IgD-negative memory B cell (primary cell): Measurements from ENCODE around the gene KNG1. TPM values are rescaled to one million over a fixed set of nuclear protein-coding genes. Genes with fewer than 3 reads are reported as not detected.

Experiments
- H3K27ac Mint-ChIP-seq, 3 donors: one replicate each; pipeline ENCODE4 v1.8.0; 2020 to 2022; ENCODE audit warnings: mild to moderate bottlenecking in 3 of 3, mixed read lengths in 3 of 3, moderate library complexity in 1 of 3
- H3K27me3 Mint-ChIP-seq: one replicate; pipeline ENCODE4 v1.8.0; 2021; ENCODE audit warnings: mixed read lengths
- H3K36me3 Mint-ChIP-seq: one replicate; pipeline ENCODE4 v1.8.0; 2020; ENCODE audit warnings: mild to moderate bottlenecking, mixed read lengths
- H3K4me1 Mint-ChIP-seq, 3 donors: one replicate each; pipeline ENCODE4 v1.8.0; 2020 to 2022; ENCODE audit warnings: mixed read lengths in 3 of 3, mild to moderate bottlenecking in 1 of 3
- H3K4me3 Mint-ChIP-seq, 4 donors: one replicate each; pipeline ENCODE4 v1.8.0; 2020 to 2022; ENCODE audit warnings: mild to moderate bottlenecking in 4 of 4, mixed read lengths in 4 of 4, moderate library complexity in 3 of 4
- H3K9me3 Mint-ChIP-seq, 3 donors: one replicate each; pipeline ENCODE4 v1.8.0; 2020 to 2021; ENCODE audit warnings: mixed read lengths in 3 of 3, mild to moderate bottlenecking in 1 of 3
- polyA plus RNA-seq: library from polyadenylated mRNA; unstranded; fragments of 300-500 nt; fragmentation: Illumina TruSeq; gene quantifications from one replicate; pipeline ENCODE4 v1.2.3, GENCODE V29; 2021

The KNG1 gene
- polyA plus RNA-seq, 1 donor from 2014 or later, result not detected

GRCh38 chr3:186779204-186779603 is 62.0 kb downstream of the KNG1 start:
- peaks cover 6 to 16% (median 12%) of the 10 kb centered on the region in 3 donors for H3K4me1 Mint-ChIP-seq
- H3K9me3 Mint-ChIP-seq, result no peaks in the 10 kb centered on the region
- peak overlapping the region in 1 of 3 donors; percentile 31 for H3K27ac Mint-ChIP-seq
- H3K27me3 Mint-ChIP-seq, result no peaks in the 10 kb centered on the region
- H3K36me3 Mint-ChIP-seq, result peaks cover 2% of the 10 kb centered on the region
- no peak overlapping the region for H3K4me3 Mint-ChIP-seq

- H3K27ac Mint-ChIP-seq, result peak overlapping the region; percentile 94 to 100 (median 99)
- H3K4me3 Mint-ChIP-seq, result peak overlapping the region; percentile 96 to 100 (median 98)
- H3K4me1 Mint-ChIP-seq, result peaks cover 35 to 39% (median 39%) of the 10 kb centered on the region in 3 donors
- H3K27me3 Mint-ChIP-seq, result no peaks in the 10 kb centered on the region
- peaks cover 14% of the 10 kb centered on the region for H3K36me3 Mint-ChIP-seq
- no peaks in the 10 kb centered on the region for H3K9me3 Mint-ChIP-seq
Measured at GRCh38 chr3:186782542-186783057, 65.4 kb downstream of the KNG1 start.

- H3K36me3 Mint-ChIP-seq, result peaks cover 20% of the 10 kb centered on the region
- peaks cover 41 to 45% (median 45%) of the 10 kb centered on the region in 3 donors for H3K4me1 Mint-ChIP-seq
- H3K4me3 Mint-ChIP-seq, result peak within 1 kb of the TSS; percentile 96 to 100 (median 98)
Measured at GRCh38 chr3:186783058-186783730, 66.0 kb downstream of the KNG1 start, which contains the start of gene EIF4A2. EIF4A2 (plus strand) TSS chr3:186783577; CDS start chr3:186783611, 34 bp downstream.

GRCh38 chr3:186783731-186784515 is 66.8 kb downstream of the KNG1 start:
- Mint-ChIP-seq H3K36me3 (peaks cover 20% of the 10 kb centered on the region), H3K4me3 (peak overlapping the region; percentile 96 to 100 (median 98)), H3K4me1 (peaks cover 48 to 53% (median 49%) of the 10 kb centered on the region in 3 donors), H3K27ac (peak overlapping the region; percentile 94 to 100 (median 99)), H3K9me3 (no peaks in the 10 kb centered on the region), H3K27me3 (no peaks in the 10 kb centered on the region)

More at GRCh38 chr3:186783058-186783730, 66.0 kb downstream of the KNG1 start, which contains the start of gene EIF4A2:
- Mint-ChIP-seq H3K9me3 (no peaks in the 10 kb centered on the region), H3K27ac (peak within 1 kb of the TSS; percentile 94 to 100 (median 99)), H3K27me3 (no peaks in the 10 kb centered on the region)

- peak overlapping the region; percentile 94 to 100 (median 99) for H3K27ac Mint-ChIP-seq
- H3K9me3 Mint-ChIP-seq, result no peaks in the 10 kb centered on the region
- no peaks in the 10 kb centered on the region for H3K27me3 Mint-ChIP-seq
- peaks cover 20% of the 10 kb centered on the region for H3K36me3 Mint-ChIP-seq
- peak overlapping the region; percentile 96 to 100 (median 98) for H3K4me3 Mint-ChIP-seq
- H3K4me1 Mint-ChIP-seq, result peaks cover 54 to 57% (median 55%) of the 10 kb centered on the region in 3 donors
Measured at GRCh38 chr3:186784820-186785494, 67.8 kb downstream of the KNG1 start.

- H3K9me3 Mint-ChIP-seq, result no peaks in the 10 kb centered on the region
Measured at GRCh38 chr3:186785495-186786018, 68.4 kb downstream of the KNG1 start.

GRCh38 chr3:186786922-186787321 is 69.8 kb downstream of the KNG1 start:
- Mint-ChIP-seq H3K4me1 (peaks cover 54 to 61% (median 55%) of the 10 kb centered on the region in 3 donors), H3K36me3 (peaks cover 20% of the 10 kb centered on the region), H3K9me3 (no peaks in the 10 kb centered on the region), H3K27ac (peak overlapping the region; percentile 80 to 96 (median 94)), H3K4me3 (peak overlapping the region; percentile 48 to 96 (median 81)), H3K27me3 (no peaks in the 10 kb centered on the region)

More at GRCh38 chr3:186785495-186786018, 68.4 kb downstream of the KNG1 start:
- H3K36me3 Mint-ChIP-seq, result peaks cover 20% of the 10 kb centered on the region
- peaks cover 54 to 61% (median 55%) of the 10 kb centered on the region in 3 donors for H3K4me1 Mint-ChIP-seq
- peak overlapping the region; percentile 96 to 100 (median 98) for H3K4me3 Mint-ChIP-seq
- H3K27ac Mint-ChIP-seq, result peak overlapping the region; percentile 94 to 100 (median 99)
- H3K27me3 Mint-ChIP-seq, result no peaks in the 10 kb centered on the region

GRCh38 chr3:186787642-186788481 is 70.7 kb downstream of the KNG1 start:
- H3K27me3 Mint-ChIP-seq, result no peaks in the 10 kb centered on the region
- H3K27ac Mint-ChIP-seq, result peak overlapping the region; percentile 80 to 96 (median 94)
- peaks cover 20% of the 10 kb centered on the region for H3K36me3 Mint-ChIP-seq
- peaks cover 47 to 55% (median 49%) of the 10 kb centered on the region in 3 donors for H3K4me1 Mint-ChIP-seq
- no peaks in the 10 kb centered on the region for H3K9me3 Mint-ChIP-seq
- peak overlapping the region; percentile 34 to 96 (median 84) for H3K4me3 Mint-ChIP-seq

- peaks cover 44 to 51% (median 49%) of the 10 kb centered on the region in 3 donors for H3K4me1 Mint-ChIP-seq
- peaks cover 20% of the 10 kb centered on the region for H3K36me3 Mint-ChIP-seq
- peak overlapping the region; percentile 15 to 96 (median 56) for H3K4me3 Mint-ChIP-seq
- peak overlapping the region; percentile 80 to 96 (median 94) for H3K27ac Mint-ChIP-seq
- H3K9me3 Mint-ChIP-seq, result no peaks in the 10 kb centered on the region
- no peaks in the 10 kb centered on the region for H3K27me3 Mint-ChIP-seq
Measured at GRCh38 chr3:186788482-186789370, 71.6 kb downstream of the KNG1 start.

GRCh38 chr3:186789554-186790260 is 72.5 kb downstream of the KNG1 start:
- Mint-ChIP-seq H3K4me1 (peaks cover 36 to 47% (median 44%) of the 10 kb centered on the region in 3 donors), H3K27ac (peak overlapping the region; percentile 80 to 96 (median 94)), H3K36me3 (peaks cover 16% of the 10 kb centered on the region), H3K27me3 (no peaks in the 10 kb centered on the region), H3K9me3 (no peaks in the 10 kb centered on the region), H3K4me3 (peak overlapping the region in 1 of 4 donors; percentile 96)

- peaks cover 16% of the 10 kb centered on the region for H3K36me3 Mint-ChIP-seq
- peak overlapping the region in 1 of 4 donors; percentile 72 for H3K4me3 Mint-ChIP-seq
- no peaks in the 10 kb centered on the region for H3K9me3 Mint-ChIP-seq
- H3K27ac Mint-ChIP-seq, result peak overlapping the region; percentile 80 to 96 (median 94)
- peaks cover 30 to 40% (median 38%) of the 10 kb centered on the region in 3 donors for H3K4me1 Mint-ChIP-seq
- no peaks in the 10 kb centered on the region for H3K27me3 Mint-ChIP-seq
Measured at GRCh38 chr3:186790261-186790981, 73.3 kb downstream of the KNG1 start.
